Right lobe of liver (tissue), 6 donors: ENCODE data around the gene AHSA1. TPM values are rescaled to one million over a fixed set of nuclear protein-coding genes. Genes with fewer than 3 reads are reported as not detected.

ENCODE experiments used
- ATAC-seq, 4 donors: fragments of 200-7000 bp; cut with Tn5 transposase; one replicate each; pipeline ENCODE4 v1.9.1; 2020; ENCODE audit warnings: mild to moderate bottlenecking in 4 of 4, moderate library complexity in 4 of 4
- DNase-seq, 3 donors: peaks; one replicate each; pipeline ENCODE4 v3.0.0-alpha.2; 2020
- H3K27ac ChIP-seq, 3 donors: fragments of 200-600 bp; one replicate each; pipeline ENCODE4 v1.8.0; 2022
- H3K27me3 ChIP-seq, 2 donors: fragments of 200-600 bp; one replicate each; pipeline ENCODE4 v1.8.0; 2022
- H3K36me3 ChIP-seq, 4 donors: fragments of 200-600 bp; sonication (generic) in 1 of 4; one replicate each; pipeline versions ENCODE4 v1.5.1 to v1.8.0; 2017 to 2022; ENCODE audit warnings: control low read depth in 1 of 4
- H3K4me1 ChIP-seq, 4 donors: fragments of 200-600 bp; sonication (generic) in 1 of 4; one replicate each; pipeline versions ENCODE4 v1.5.1 to v1.8.0; 2017 to 2022; ENCODE audit warnings: control low read depth in 1 of 4
- H3K4me3 ChIP-seq, 3 donors: fragments of 200-600 bp; one replicate each; pipeline ENCODE4 v1.8.0; 2022
- H3K9me3 ChIP-seq, 4 donors: fragments of 200-600 bp; sonication (generic) in 1 of 4; one replicate each; pipeline versions ENCODE4 v1.5.1 to v1.8.0; 2017 to 2022; ENCODE audit warnings: control low read depth in 1 of 4
- POLR2A ChIP-seq: fragments of 450-650 bp; IDR thresholded peaks from one replicate; pipeline ENCODE4 v1.6.1; 2017; ENCODE audit warnings: antibody characterized with exemption, mild to moderate bottlenecking
- WGBS: methylation state at CpG from one replicate; pipeline ENCODE4 v1.1.6; 2018; ENCODE audit warnings: low coverage, low lambda C conversion rate; ENCODE audit not compliant: insufficient coverage; ENCODE audit errors: missing lambda C conversion rate; 5-methylcytosine and 5-hydroxymethylcytosine counted together
- intact Hi-C, 2 donors: fragments of 100-400 bp; cut with DNase I; formaldehyde crosslinking; loops; one replicate each; pipeline versions ENCODE4 v1.11.2 to v1.14.1; 2022
- total RNA-seq, 6 experiments: library from RNA; depleted of rRNA in 2 of 6; stranded (reverse); fragments of >200 nt in 2 of 6; fragmentation: NEBNext Ultra II Directional in 3 of 6; extraction: Animal tissue kit (Norgen Biotek cat#: 25700) in 3 of 6; gene quantifications; one replicate each; pipeline versions ENCODE4 v1.1.0 to v1.2.4, GENCODE V29; 2016 to 2023
- TF ChIP-seq, protein P1 (sequence below), 4 donors: fragments of 200-600 bp in 3 of 4; fragments of 450-650 bp in 1 of 4; IDR thresholded peaks; one replicate each; pipeline versions ENCODE4 v1.5.1 to v1.8.0; 2016 to 2022; ENCODE audit warnings: antibody characterized with exemption in 4 of 4, mild to moderate bottlenecking in 2 of 4
- donor health status: DM: no; HTN: yes; CAD: no.
- donor health status: DM: no; HTN: no; CAD: no.
- donor health status: DM: no; HTN: no; CAD: no.
- donor health status: DM: no; HTN: yes; CAD: no.
- donor health status: DM: no; HTN: yes; CAD: no.

Gene AHSA1
- total RNA-seq, 6 experiments from 2014 or later, result 40.6 to 114 (median 77.6) TPM

GRCh38 chr14:77438596-77438995 is 19.3 kb upstream of the AHSA1 start:
- Histone ChIP-seq H3K36me3 (peaks cover 0 to 74% (median 31%) of the 10 kb centered on the region in 4 donors), H3K27ac (no peak overlapping the region), H3K4me1 (no peaks in the 10 kb centered on the region), H3K4me3 (no peak overlapping the region), H3K27me3 (no peaks in the 10 kb centered on the region), H3K9me3 (no peaks in the 10 kb centered on the region)
- TF ChIP-seq, protein P1, sequence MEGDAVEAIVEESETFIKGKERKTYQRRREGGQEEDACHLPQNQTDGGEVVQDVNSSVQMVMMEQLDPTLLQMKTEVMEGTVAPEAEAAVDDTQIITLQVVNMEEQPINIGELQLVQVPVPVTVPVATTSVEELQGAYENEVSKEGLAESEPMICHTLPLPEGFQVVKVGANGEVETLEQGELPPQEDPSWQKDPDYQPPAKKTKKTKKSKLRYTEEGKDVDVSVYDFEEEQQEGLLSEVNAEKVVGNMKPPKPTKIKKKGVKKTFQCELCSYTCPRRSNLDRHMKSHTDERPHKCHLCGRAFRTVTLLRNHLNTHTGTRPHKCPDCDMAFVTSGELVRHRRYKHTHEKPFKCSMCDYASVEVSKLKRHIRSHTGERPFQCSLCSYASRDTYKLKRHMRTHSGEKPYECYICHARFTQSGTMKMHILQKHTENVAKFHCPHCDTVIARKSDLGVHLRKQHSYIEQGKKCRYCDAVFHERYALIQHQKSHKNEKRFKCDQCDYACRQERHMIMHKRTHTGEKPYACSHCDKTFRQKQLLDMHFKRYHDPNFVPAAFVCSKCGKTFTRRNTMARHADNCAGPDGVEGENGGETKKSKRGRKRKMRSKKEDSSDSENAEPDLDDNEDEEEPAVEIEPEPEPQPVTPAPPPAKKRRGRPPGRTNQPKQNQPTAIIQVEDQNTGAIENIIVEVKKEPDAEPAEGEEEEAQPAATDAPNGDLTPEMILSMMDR (IDR thresholded peaks at IDR 0.05), result no peak
- TF ChIP-seq POLR2A, result no peak
- ATAC-seq (no peak), DNase-seq (no peak)
- intact Hi-C loops, result no loop called here
- WGBS, result 93% methylated on average over 1 of the region's 1 CpG

- peaks cover 0 to 73% (median 33%) of the 10 kb centered on the region in 4 donors for H3K36me3 ChIP-seq
Observed at GRCh38 chr14:77439861-77440260, 18.0 kb upstream of the AHSA1 start.

DNA sequence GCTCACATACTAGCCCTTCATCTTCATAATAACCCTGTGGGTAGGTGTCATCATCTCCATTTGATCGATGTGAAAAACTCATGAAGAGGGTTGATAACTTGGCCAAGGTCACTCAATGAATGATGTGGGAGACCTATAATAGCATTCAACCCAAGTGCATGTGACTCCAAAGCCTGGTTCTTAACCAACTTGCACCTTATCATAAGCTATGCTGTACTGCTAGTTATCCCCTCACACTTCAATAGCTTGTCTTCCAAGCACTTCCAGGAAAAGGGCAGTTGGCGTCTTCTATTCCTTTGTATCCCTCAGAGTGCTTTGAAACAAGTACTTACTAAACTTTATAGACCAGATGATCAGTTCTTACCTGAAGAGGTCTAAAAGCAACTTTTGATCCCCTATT is 15.7 kb upstream of the AHSA1 start:
- Histone ChIP-seq H3K4me3 (no peak overlapping the region), H3K27ac (no peak overlapping the region), H3K36me3 (peaks cover 0 to 72% (median 27%) of the 10 kb centered on the region in 4 donors), H3K4me1 (no peaks in the 10 kb centered on the region), H3K9me3 (no peaks in the 10 kb centered on the region), H3K27me3 (no peaks in the 10 kb centered on the region)
- ATAC-seq (no peak), DNase-seq (no peak)
- WGBS, result 94% methylated on average over 2 of the region's 2 CpGs
- intact Hi-C loops, result no loop called here
- TF ChIP-seq, protein P1 (IDR thresholded peaks at IDR 0.05), result no peak
- no peak for TF ChIP-seq POLR2A

More at GRCh38 chr14:77439861-77440260, 18.0 kb upstream of the AHSA1 start:
- WGBS, result 88% methylated on average over 4 of the region's 4 CpGs
- Histone ChIP-seq H3K27me3 (no peaks in the 10 kb centered on the region), H3K4me1 (no peaks in the 10 kb centered on the region), H3K4me3 (no peak overlapping the region), H3K9me3 (no peaks in the 10 kb centered on the region), H3K27ac (no peak overlapping the region)
- ATAC-seq (no peak), DNase-seq (no peak)
- intact Hi-C loops, result no loop called here
- TF ChIP-seq, protein P1 (IDR thresholded peaks at IDR 0.05), result no peak
- TF ChIP-seq POLR2A, result no peak

- TF ChIP-seq POLR2A, result no peak
- TF ChIP-seq, protein P1 (IDR thresholded peaks at IDR 0.05), result no peak
- no peak overlapping the region for H3K27ac ChIP-seq
- no peaks in the 10 kb centered on the region for H3K27me3 ChIP-seq
- peak overlapping the region in 1 of 3 donors; percentile 83 for H3K4me3 ChIP-seq
- H3K9me3 ChIP-seq, result no peaks in the 10 kb centered on the region
- intact Hi-C loops, result no loop called here
- H3K4me1 ChIP-seq, result peaks cover 0 to 20% (median 4%) of the 10 kb centered on the region in 4 donors
- DNase-seq, result no peak
- ATAC-seq, result no peak
- peaks cover 0 to 34% (median 10%) of the 10 kb centered on the region in 4 donors for H3K36me3 ChIP-seq
- WGBS, result 78% methylated on average over 2 of the region's 2 CpGs
Observed at GRCh38 chr14:77455966-77456640, 1.8 kb upstream of the AHSA1 start.
